Cardiac septum (tissue), 1 donor: ENCODE results near the gene CNFN. TPM values are rescaled to one million over a fixed set of nuclear protein-coding genes. Genes with fewer than 3 reads are reported as not detected.

ENCODE experiments used
- DNase-seq: peaks from one replicate; pipeline ENCODE4 v3.0.0-alpha.2; 2020; ENCODE audit warnings: low spot score
- intact Hi-C: fragments of 100-400 bp; cut with DNase I; formaldehyde crosslinking; loops from one replicate; pipeline ENCODE4 v1.14.0; 2022
- long read RNA-seq: library from polyadenylated mRNA; unstranded; transcript quantifications from one replicate; pipeline ENCODE4 v2.0.0, GENCODE V29; 2021
- total RNA-seq: library from RNA; stranded (reverse); fragmentation: NEBNext Ultra II Directional; extraction: Animal tissue kit (Norgen Biotek cat#: 25700); gene quantifications from one replicate; pipeline ENCODE4 v1.2.1, GENCODE V29; 2021
- donor health status: DM: no; HTN: no; CAD: no.

The CNFN gene, protein sequence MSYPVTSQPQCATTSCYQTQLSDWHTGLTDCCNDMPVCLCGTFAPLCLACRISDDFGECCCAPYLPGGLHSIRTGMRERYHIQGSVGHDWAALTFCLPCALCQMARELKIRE
- total RNA-seq, result 0.67 TPM
- long read RNA-seq, result 0 reads

DNA sequence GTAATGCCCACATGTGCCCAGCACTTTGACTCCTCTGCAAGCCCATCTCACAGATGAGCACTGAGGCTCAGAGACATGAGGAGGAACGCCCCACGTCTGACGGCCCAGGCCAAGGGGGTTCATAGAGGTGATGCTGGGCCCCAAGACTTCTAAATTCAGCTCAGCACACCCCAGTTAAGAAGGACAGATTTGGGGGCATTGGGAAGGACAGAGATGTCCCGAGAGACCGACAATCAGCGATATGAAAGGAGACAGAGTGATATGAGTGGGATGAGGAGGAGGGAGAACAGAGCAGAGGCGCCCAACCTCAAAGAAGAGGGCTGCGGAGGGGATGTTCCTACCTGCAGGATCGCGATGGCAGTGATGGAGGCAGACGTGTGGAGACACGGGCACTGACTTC, at the start of gene CNFN:
Gene CNFN (minus strand): TSS at position 399 of the 400 bp plus-strand sequence. CDS start 1,260 bp downstream, outside the sequence.
- intact Hi-C loops, result no loop called here
- DNase-seq, result no peak

DNA sequence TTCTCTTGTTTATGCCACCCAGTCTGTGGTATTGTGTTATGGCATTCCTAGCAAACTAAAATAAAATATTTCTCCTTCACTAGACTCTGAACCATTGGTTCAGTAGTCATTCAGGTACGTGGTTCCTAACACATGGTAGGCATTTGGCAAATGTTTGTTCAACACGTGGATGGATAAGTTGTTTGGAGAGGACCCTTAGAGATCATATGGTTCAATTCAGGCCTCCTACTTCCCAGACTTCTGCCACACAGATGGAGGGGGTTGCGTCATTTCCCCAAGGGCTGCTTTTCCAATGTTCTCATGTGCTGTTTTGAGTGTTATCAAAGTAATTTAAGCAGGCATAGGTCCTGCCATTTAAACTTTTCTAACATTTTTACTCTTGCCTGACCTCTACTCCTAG, 45.9 kb upstream of the CNFN start:
- intact Hi-C loops, result no loop called here
- no peak for DNase-seq

DNA sequence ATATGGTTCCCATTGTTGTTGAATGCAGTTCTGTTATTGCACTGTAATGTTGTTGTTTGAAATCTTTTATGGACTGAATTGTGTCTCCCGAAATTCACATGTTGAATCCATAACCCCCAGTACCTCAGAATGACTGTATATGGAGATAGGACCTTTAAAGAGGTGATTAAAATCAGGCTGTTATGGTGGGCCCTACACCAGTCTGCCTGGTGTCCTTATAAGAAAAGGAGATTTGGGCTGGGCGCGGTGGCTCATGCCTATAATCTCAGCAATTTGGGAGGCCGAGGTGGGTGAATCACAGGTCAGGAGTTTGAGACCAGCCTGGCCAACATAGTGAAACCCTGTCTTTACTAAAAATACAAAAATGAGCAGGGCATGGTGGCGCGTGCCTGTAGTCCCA, 45.2 kb upstream of the CNFN start:
- no peak for DNase-seq
- intact Hi-C loops, result loop anchor here (1.0 kb wide), 1 partner anchor 33 kb away; no protein-coding TSS in a partner anchor

DNA sequence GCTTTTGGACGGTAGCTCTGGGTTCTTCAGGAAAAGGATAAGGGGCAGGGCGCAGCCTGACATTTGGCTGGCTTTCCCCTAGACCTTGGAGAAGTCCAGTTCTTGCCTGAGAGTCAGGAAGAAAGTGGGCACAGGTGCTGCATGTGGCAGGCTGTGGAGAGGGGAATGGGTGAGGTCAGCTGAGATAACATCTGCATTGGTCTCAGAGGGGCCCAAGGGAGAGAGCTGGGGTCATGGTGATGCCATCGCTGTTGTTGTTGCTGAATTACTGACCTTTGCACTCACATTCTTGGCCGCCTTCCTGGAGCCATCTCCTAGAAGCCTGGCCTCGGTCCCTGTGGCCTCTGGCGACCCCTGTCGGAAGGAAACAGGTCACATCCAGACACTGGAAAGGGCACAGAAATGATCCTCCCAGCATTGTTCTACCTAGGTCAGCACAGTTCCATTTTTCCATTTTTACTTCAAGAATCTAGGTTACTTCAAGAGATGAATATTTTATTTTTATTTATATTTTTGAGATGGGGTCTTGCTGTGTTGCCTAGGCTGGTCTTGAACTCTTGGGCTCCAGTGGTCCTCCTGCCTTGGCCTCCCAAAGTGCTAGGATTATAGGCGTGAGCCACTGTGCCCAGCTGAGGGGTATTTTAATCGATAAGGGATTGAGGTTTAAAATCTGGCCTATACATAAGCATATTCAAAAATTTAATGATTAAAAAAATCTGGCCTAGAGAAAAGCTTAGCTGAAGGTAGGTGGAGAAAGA, 43.6 kb upstream of the CNFN start:
- DNase-seq, result peak; percentile 93

DNA sequence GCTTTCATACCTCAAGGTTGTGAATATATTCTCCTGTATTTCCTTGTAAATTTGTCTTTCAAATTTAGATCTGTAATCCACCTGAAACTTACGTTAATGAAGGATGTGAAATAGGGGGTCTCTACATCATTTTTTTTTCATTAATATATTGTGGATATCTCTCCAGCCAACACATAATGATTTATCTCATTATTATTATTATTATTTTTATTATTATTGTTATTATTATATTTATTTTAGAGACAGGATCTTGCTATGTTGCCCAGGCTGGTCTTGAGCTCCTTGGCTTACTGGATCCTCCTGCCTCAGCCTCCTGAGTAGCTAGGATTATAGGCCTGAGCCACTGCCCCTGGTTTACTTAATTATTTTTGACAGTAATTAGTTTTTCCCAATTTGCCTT, 41.4 kb upstream of the CNFN start:
- intact Hi-C loops, result no loop called here
- no peak for DNase-seq

More for the DNA sequence above, 43.6 kb upstream of the CNFN start:
- intact Hi-C loops, result no loop called here

DNA sequence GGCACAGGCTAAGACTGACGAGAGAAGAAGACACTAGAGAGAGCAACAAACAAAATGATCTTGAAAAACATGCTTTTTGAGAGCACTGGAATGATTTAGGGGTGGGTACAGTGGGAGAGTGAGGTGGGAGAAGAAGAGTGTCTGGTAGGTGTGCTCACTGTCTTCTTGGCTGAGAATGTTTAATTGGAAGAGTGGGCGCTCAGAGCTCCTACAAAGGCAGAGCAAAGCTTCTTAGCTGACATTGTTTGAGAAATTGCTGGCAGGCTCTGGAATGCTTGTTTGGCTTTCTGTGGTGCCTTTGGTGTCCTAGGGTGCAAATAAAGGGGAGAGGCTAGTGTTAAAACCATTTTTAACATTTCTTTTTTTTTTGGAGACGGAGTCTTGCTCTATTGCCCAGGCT, 38.6 kb upstream of the CNFN start:
- DNase-seq, result peak; percentile 4
- intact Hi-C loops, result loop anchor here (10.0 kb wide), 1 partner anchor 184 kb away; the partner anchor contains the start of gene GSK3A

DNA sequence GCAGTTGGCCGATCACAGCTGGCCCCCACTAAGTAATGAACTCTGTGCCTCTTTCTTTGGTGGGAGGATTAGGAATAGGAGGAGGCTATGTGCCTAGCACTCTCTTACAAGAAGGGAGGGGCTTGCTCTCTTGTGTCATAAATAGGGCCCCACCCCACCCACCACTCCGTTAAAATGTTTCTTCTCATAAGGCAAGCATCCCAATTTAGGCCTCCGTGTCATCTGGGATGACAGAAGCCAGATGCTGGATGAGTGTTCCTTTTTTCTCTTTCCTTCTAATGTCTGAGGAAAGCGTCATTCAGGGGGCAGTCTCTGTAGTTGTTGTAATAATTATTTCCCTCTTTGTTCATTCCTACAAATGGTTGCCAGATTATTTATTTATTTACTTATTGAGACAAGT, 37.2 kb upstream of the CNFN start, which contains the start of gene LIPE:
Gene LIPE (minus strand): TSS at position 76 of the 400 bp plus-strand sequence. CDS start 239 bp downstream, outside the sequence.
- DNase-seq, result no peak
- intact Hi-C loops, result loop anchor here (10.0 kb wide), 1 partner anchor 183 kb away; the partner anchor contains the start of gene GSK3A

DNA sequence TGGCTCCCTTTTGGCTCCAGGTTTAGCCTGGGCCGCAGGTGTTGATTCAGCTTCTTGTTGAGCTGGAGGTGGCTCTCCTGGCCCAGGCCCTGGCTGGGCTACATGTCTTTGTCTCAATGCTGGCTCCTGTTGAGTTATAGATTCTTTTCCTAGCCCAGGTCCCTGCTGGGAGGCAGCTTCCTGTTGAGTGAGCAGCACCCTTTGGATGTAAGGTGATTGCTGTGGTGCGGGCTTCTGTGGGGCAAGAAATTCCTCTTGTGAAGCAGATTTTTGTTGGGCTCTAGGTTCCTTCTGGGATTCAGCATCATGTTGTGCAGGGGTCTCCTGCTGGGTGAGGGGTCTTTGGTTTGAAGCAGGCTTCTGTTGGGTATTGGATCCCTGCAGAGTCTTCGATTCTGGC, 36.5 kb upstream of the CNFN start:
- intact Hi-C loops, result loop anchor here (10.0 kb wide), 1 partner anchor 182 kb away; the partner anchor contains the start of gene GSK3A

DNA sequence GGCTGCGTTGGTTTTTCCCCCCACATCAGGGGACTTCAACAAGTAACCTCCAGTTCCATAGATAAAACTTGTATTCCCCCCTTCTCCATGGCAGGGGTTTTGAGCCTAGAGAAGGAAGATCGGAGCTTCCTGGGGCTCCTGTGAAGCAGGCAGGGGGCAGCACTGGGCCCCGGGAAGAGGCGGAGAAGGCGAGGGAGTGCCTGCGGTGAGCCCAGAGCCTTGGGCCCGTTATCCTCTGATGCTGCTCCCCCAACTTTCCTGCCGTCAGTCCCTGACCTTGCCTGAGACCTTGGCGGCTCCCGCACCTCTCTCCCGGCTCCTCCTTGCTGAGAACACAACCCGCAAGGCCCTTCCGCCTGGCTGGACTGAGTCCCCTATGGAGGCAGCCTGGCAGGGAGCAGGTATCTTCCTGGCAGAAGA, 34.6 kb upstream of the CNFN start:
- no peak for DNase-seq
- intact Hi-C loops, result loop anchor here (10.0 kb wide), 1 partner anchor 180 kb away; the partner anchor contains the start of gene GSK3A

More for the DNA sequence above, 36.5 kb upstream of the CNFN start:
- DNase-seq, result no peak

DNA sequence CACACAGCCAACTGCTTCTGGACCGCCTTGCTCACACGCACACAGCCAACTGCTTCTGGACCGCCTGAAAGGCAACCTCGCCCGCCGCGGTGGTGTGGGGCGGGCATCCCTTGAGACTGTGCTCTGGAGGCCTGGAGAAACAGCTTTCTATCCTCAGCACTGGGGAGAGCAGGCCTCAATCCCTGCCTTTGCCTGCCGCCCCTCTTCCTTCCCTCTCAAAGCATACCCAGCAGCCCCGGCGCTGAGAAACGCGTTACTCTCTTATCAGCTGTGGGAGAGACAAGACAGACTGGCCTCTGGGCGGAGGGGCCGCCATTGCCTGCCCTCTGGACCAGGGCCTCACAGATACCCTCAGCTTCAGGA, 34.2 kb upstream of the CNFN start:
- peak; percentile 74 for DNase-seq
- intact Hi-C loops, result loop anchor here (10.0 kb wide), 1 partner anchor 180 kb away; the partner anchor contains the start of gene GSK3A

DNA sequence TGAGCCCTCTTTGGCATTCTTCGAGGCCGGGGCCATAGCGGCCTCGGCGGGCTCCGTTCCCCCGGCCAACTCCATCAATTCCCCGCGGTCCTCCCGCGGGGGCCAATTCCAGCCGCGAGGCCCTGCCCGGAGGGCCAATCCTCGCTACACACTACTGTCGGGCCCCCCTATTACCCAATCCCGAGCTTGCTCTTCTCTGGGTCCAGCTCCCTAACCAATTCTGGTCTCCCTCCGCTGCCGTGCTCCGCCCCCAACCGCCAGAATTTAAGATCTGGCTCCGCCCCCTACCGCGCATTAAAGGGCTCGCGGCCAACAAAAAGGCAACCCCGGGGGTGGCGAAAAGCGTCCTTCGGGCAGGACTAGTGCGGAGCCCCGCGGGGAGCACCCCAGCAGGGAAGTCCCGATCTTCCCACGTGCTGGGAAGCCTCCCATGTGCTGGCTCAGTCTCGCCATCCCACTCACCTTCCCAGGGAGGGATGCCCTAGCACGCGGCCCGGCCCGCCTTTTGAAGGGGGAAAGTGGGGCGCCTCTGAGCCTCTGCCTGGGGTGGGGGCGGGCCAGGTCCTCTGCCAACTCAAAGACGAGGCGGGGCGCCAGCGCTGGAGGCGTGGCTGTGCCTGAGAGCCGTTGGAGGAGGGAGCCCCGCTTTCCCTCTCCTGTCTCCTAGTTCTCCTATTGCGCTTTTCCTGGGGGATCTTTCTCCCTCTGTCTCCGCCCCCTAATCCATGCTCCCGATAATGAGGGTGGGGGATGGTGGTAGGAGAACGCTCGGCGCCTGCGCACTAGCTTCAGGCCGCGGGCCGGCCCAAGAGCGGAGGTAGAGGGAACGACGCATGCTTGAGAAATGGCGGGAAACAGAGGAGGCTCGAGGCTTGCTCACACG, 33.6 kb upstream of the CNFN start:
- peak; percentile 95 for DNase-seq
- intact Hi-C loops, result loop anchor here (10.0 kb wide), 1 partner anchor 179 kb away; the partner anchor contains the start of gene GSK3A

DNA sequence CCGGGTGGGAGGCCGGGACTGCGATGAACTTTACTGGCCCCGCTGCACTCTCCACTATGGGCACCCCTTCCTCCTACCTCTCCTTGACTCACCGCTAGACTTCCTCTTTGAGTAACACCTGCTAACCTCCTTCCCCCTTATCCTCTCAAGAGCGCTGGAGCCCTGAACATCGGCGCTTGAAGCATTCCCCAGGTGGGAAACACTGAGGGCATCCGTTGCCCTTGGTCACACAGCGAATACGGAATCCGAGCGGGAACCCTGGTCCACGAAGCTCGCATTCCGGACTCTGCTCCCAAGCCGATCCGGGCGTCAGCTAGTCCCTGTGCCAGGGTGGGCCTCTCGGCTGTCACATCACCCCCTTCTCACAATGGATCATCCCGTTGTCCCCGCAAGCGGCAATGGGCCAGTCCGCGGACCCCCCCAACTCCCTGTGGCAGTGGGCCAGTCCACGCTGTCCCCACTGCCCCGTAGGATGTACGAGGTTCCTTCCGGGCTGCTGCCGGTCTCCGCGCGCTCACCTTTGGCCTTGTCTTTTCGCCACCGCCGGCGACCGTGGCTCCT, 32.9 kb upstream of the CNFN start:
- intact Hi-C loops, result loop anchor here (10.0 kb wide), 1 partner anchor 178 kb away; the partner anchor contains the start of gene GSK3A
- peak; percentile 79 for DNase-seq

DNA sequence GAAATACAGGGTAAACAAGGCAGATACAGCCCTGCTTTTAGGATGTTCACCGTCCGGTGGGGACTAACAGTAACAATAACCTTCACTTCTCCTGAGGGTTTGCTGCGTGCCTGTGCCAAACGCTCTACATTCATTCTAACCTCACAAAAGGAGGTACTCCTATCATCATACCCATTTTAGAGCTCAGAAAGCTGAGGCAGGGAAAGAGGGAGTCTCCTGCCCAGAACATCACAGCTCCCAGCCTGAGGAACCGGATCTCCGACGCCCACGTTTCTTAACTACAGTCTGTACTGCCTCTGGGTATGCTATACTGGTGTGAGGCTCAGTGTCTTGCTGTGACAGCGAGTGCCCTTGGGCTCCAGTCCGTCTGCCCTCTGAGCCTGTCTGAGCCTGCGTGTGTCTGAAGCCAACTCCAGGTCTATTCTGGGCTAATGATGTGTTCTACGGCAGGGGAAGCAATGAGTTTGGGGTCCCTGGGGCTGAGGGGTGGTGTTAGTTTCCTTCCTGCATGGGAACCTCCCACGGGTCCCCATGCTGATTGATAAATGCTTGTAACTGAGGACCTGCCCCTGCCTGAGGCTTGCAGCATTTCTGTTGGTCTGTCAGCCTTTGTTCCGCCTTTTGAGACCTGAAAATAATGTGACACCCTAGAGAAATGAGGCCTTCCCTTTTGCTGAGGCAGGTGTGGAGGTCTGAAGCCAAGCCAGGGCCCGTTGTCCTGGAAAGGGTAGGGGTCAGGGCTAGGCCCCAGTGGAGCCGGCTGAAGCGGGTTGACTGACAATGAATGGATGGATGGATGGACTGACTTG, 32.2 kb upstream of the CNFN start:
- intact Hi-C loops, result loop anchor here (10.0 kb wide), 1 partner anchor 177 kb away; the partner anchor contains the start of gene GSK3A
- DNase-seq, result peak; percentile 86

DNA sequence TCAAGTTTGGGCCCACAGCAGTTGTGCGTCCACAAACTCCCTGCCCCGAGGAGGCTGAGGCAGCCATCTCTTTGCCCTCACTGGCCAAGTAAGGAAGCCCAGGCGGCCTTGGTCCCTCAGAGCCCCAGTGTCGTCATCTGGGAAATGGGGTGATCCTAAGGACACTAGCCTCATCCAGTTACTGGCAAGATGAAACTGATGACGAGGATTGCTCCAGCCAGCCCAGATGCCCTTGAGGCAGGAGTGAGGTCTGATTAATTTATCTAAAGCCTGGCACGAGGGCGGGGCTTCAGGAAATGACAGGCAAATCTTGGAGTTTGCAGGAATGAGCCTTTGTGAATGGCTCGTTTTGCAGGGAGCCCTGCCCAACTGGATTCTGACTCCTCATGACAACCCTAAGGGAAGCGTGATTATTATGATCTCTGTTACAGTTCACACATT, 31.5 kb upstream of the CNFN start:
- intact Hi-C loops, result loop anchor here (10.0 kb wide), 1 partner anchor 177 kb away; the partner anchor contains the start of gene GSK3A
- peak; percentile 71 for DNase-seq

DNA sequence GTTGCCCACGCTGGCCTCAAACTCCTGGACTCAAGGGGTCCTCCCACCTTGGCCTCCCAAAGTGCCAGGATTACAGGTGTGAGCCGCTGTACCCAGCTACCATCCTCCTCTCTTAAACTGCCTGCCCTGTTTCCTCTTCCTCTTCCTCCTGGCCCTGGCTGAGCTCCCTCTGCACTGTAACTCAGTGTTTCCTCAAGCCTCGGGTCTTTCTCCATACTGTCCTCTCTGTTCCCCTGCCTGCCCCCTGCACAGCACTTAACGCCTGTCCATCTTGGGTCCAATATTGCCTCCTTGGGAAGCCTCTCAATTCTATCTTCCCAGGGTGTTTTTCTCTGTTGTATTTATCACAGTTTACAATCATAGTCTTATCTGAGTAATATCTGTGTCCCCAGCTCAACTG, 31.0 kb upstream of the CNFN start:
- intact Hi-C loops, result loop anchor here (10.0 kb wide), 1 partner anchor 176 kb away; the partner anchor contains the start of gene GSK3A
- DNase-seq, result peak; percentile 76

DNA sequence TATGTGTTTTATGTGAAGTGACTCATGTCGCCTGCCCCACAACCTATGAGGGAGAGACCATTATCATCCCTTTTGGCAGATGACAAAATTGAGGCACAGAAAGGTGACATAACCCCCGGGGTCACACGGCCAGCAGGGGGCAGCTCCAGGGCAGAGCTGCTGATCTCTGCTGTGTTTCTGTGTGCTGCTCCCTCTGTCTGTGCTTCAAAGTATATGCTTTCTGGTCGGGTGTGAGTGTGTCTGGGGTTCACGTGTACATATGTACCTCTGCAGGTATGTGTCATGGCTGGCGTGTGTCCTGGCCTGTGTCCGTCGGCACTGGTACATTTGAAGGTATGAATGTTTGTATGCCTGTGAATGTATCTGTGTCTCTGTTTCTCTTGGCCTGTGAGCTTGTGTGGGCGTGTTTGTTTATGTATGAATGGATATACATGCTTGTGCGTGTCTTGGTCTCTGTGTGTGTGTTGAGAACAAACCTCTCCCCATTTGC, 30.0 kb upstream of the CNFN start:
- DNase-seq, result peak; percentile 73
- intact Hi-C loops, result loop anchor here (10.0 kb wide), 1 partner anchor 175 kb away; the partner anchor contains the start of gene GSK3A

DNA sequence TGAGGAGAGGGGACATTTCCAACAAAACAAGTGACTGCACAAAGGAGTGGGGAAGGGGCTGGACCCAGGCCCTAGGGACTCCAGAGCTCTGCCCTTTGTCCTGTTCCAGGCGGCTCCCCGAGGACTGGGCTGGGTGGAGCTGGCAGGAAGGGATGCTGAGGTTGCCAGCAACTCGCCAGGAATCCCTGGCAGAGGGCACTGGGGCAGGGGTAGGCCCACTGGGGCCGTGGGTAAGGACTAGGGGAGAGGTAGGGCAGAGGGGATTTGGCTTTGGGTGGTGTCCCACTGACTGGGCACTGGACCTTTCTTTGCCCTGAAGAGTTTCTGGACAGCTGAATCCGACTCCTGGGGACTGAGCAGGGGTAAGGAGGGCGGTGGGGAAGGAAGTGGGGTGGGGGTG, 29.2 kb upstream of the CNFN start:
- intact Hi-C loops, result no loop called here

DNA sequence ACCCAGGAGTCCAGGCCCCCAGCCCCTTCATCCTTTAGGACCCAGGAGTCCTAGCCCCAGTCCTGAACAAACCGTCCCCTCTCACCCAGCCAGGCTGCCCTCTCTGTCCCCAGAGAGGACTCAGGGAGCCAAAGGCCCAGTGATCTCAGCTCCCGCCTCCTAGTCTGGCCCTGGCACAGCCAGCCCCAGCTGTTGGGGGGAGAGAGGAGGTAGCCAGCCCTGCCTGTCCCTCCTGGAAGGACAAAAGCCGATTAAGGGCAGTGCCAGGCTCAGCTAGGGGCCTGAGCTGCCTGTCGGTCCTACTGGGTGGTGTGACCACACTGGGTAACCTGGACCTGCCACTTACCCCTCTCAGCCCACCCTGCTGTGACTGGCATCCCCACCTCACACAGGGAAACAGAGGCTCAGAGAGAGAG, 22.6 kb upstream of the CNFN start:
- intact Hi-C loops, result no loop called here
- DNase-seq, result no peak

More for the DNA sequence above, 29.2 kb upstream of the CNFN start:
- DNase-seq, result peak; percentile 76
